Measurements from ENCODE around the gene ADAMTS14. TPM values are rescaled to one million over a fixed set of nuclear protein-coding genes. Genes with fewer than 3 reads are reported as not detected.

ADAMTS14 gene
- total and polyA plus RNA-seq, 4 experiments from 2014 or later = not detected

DNA sequence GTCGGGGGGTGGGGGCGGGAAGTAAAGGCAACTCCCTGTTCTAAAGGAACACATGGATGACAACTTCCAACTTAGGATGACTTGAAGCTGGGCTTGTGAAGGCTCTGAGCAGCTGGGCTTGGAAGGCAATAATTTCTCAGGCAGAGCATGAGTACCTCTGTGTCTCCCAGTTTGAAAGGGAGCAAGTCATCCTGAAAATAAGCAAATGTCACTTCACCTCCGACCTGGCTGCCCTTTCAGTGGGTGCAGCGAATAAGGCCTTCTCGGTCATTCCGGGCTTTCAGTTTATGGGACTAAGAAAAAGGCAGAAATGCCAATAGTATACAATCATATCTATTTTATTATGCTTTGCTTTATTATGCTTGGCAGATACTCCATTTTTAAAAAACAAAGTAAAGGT, 15.3 kb upstream of the ADAMTS14 start:
- CTCF ChIA-PET (ENCODE audit: partially characterized antibody) = no interaction called here

DNA sequence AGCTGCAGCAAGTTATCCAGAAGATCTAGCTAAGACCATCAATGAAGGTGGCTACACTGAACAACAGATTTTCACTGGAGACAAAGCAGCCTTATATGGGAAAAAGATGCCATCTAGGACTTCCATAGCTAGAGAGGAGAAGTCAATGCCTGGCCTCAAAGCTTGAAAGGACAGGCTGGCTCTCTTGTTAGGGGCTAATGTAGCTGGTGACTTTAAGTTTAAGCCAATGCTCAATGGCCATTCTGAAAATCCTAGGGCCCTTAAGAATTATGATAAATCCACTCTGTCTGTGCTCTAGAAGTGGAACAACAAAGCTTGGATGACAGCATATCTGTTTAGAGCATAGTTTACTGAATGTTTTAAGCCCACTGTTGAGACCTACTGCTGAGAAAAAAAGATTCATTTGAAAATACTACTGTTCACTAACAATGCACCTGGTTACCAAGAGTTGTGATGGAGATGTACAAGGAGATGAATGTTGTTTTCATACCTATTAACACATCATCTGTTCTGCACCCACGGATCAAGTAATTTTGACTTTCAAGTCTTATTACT, 13.6 kb upstream of the ADAMTS14 start:
- Histone ChIP-seq H3K27me3 (ENCODE audit: insufficient read depth, low read length) (peaks cover 5% of the 10 kb centered on the region), H3K27ac (ENCODE audit: low read depth, low read length) (no peak overlapping the region), H3K9me3 (ENCODE audit: control insufficient read depth in 1 of 2, low read length in 2 of 2) (no peaks in the 10 kb centered on the region), H3K4me1 (ENCODE audit: insufficient read depth, low read length) (no peaks in the 10 kb centered on the region), H3K36me3 (ENCODE audit: insufficient read depth, low read length) (no peaks in the 10 kb centered on the region), H3K4me3 (ENCODE audit: low read length in 2 of 2) (no peak overlapping the region)
- Mint-ChIP-seq H3K4me3 (no peak overlapping the region), H3K9me3 (peaks cover 0 to 7% (median 2%) of the 10 kb centered on the region in 8 donors), H3K4me1 (peaks cover 0 to 7% (median 4%) of the 10 kb centered on the region in 4 donors), H3K36me3 (no peaks in the 10 kb centered on the region), H3K27me3 (peaks cover 5 to 10% of the 10 kb centered on the region in 2 donors), H3K27ac (no peak overlapping the region)
- intact Hi-C loops (cut with micrococcal nuclease) = no loop called here
- ChIA-PET POLR2A (ENCODE audit: partially characterized antibody) (no interaction called here), CTCF (ENCODE audit: partially characterized antibody) (no interaction called here)
- no peak for DNase-seq

More for the DNA sequence above, 15.3 kb upstream of the ADAMTS14 start:
- Mint-ChIP-seq H3K4me1 (peaks cover 0 to 7% (median 4%) of the 10 kb centered on the region in 4 donors), H3K9me3 (peaks cover 0 to 16% (median 6%) of the 10 kb centered on the region in 8 donors), H3K36me3 (peaks cover 0 to 4% of the 10 kb centered on the region in 2 donors), H3K27ac (no peak overlapping the region), H3K27me3 (peaks cover 5 to 6% of the 10 kb centered on the region in 2 donors), H3K4me3 (no peak overlapping the region)
- no peak overlapping the region for H3K27ac ChIP-seq (ENCODE audit: low read depth, low read length)
- POLR2A ChIA-PET (ENCODE audit: partially characterized antibody) = no interaction called here
- DNase-seq = no peak
- intact Hi-C loops (cut with micrococcal nuclease) = no loop called here
- H3K27me3 ChIP-seq (ENCODE audit: insufficient read depth, low read length) = peaks cover 3% of the 10 kb centered on the region
- no peaks in the 10 kb centered on the region for H3K4me1 ChIP-seq (ENCODE audit: insufficient read depth, low read length)
- H3K4me3 ChIP-seq (ENCODE audit: low read length in 2 of 2) = no peak overlapping the region
- peaks cover 0 to 2% of the 10 kb centered on the region in 2 donors for H3K9me3 ChIP-seq (ENCODE audit: control insufficient read depth in 1 of 2, low read length in 2 of 2)
- H3K36me3 ChIP-seq (ENCODE audit: insufficient read depth, low read length) = no peaks in the 10 kb centered on the region

DNA sequence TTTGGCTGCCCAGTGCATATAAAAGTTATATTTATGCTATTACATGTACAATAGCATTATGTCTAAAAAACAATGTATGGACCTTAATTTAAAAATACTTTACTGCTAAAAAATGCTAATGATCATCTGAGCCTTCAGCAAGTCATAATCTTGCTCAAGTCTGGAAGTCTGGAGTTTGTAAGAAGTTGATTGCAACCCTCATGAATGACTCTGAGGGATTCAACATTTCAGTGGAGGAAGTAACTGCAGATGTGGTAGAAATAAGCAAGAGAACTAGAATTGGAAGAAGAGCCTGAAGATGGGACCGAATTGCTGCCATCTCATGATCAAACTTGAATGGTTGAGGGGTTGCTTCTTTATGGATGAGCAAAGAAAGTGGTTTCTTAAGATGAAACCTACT, 13.0 kb upstream of the ADAMTS14 start:
- CTCF ChIA-PET (ENCODE audit: partially characterized antibody) = no interaction called here
- no peak overlapping the region for H3K27ac ChIP-seq (ENCODE audit: low read depth, low read length)
- no peaks in the 10 kb centered on the region for H3K4me1 ChIP-seq (ENCODE audit: insufficient read depth, low read length)
- peaks cover 0 to 7% (median 4%) of the 10 kb centered on the region in 4 donors for H3K4me1 Mint-ChIP-seq
- no peak overlapping the region for H3K27ac Mint-ChIP-seq
- H3K27me3 Mint-ChIP-seq = peaks cover 6 to 9% of the 10 kb centered on the region in 2 donors
- peaks cover 0 to 7% (median 2%) of the 10 kb centered on the region in 8 donors for H3K9me3 Mint-ChIP-seq
- no peak overlapping the region for H3K4me3 ChIP-seq (ENCODE audit: low read length in 2 of 2)
- no peaks in the 10 kb centered on the region for H3K36me3 Mint-ChIP-seq
- POLR2A ChIA-PET (ENCODE audit: partially characterized antibody) = no interaction called here
- intact Hi-C loops (cut with micrococcal nuclease) = no loop called here
- no peak overlapping the region for H3K4me3 Mint-ChIP-seq
- DNase-seq = no peak
- H3K9me3 ChIP-seq (ENCODE audit: control insufficient read depth in 1 of 2, low read length in 2 of 2) = no peaks in the 10 kb centered on the region
- no peaks in the 10 kb centered on the region for H3K36me3 ChIP-seq (ENCODE audit: insufficient read depth, low read length)
- H3K27me3 ChIP-seq (ENCODE audit: insufficient read depth, low read length) = peaks cover 5% of the 10 kb centered on the region

DNA sequence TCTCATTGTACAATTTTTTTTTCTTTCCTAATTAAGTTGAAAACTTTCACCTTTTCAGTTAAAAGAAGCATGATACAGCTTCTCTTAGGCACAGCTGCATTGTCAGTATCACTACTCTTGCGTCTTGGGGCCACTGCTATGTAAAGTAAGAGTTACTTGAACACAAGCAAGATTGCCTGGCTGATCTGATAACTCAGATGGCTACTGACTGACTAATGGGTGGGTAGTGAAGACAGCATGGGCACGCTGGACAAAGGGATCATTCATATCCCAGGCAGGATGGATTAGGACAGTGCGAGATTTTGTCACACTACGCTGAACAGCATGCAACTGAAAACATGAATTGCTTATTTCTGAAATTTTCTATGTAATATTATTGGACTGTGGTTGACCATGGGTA, 11.6 kb upstream of the ADAMTS14 start:
- H3K9me3 Mint-ChIP-seq = peaks cover 0 to 7% (median 2%) of the 10 kb centered on the region in 8 donors
- no peak overlapping the region for H3K27ac Mint-ChIP-seq
- ChIA-PET CTCF (ENCODE audit: partially characterized antibody) (no interaction called here), POLR2A (ENCODE audit: partially characterized antibody) (no interaction called here)
- Histone ChIP-seq H3K36me3 (ENCODE audit: insufficient read depth, low read length) (no peaks in the 10 kb centered on the region), H3K9me3 (ENCODE audit: control insufficient read depth in 1 of 2, low read length in 2 of 2) (no peaks in the 10 kb centered on the region), H3K4me3 (ENCODE audit: low read length in 2 of 2) (no peak overlapping the region), H3K27ac (ENCODE audit: low read depth, low read length) (no peak overlapping the region), H3K4me1 (ENCODE audit: insufficient read depth, low read length) (no peaks in the 10 kb centered on the region), H3K27me3 (ENCODE audit: insufficient read depth, low read length) (peaks cover 5% of the 10 kb centered on the region)
- DNase-seq = no peak
- intact Hi-C loops (cut with micrococcal nuclease) = no loop called here
- H3K36me3 Mint-ChIP-seq = no peaks in the 10 kb centered on the region
- no peak overlapping the region for H3K4me3 Mint-ChIP-seq
- peaks cover 0 to 7% (median 4%) of the 10 kb centered on the region in 4 donors for H3K4me1 Mint-ChIP-seq
- peaks cover 7 to 8% of the 10 kb centered on the region in 2 donors for H3K27me3 Mint-ChIP-seq

GRCh38 chr10:70661623-70662361, 10.5 kb upstream of the ADAMTS14 start:
- ChIA-PET CTCF (ENCODE audit: partially characterized antibody) (no interaction called here), POLR2A (ENCODE audit: partially characterized antibody) (no interaction called here)
- peaks cover 5% of the 10 kb centered on the region for H3K27me3 ChIP-seq (ENCODE audit: insufficient read depth, low read length)
- no peaks in the 10 kb centered on the region for H3K4me1 ChIP-seq (ENCODE audit: insufficient read depth, low read length)
- Mint-ChIP-seq H3K36me3 (no peaks in the 10 kb centered on the region), H3K9me3 (peaks cover 0 to 7% (median 2%) of the 10 kb centered on the region in 8 donors), H3K27me3 (peaks cover 7 to 8% of the 10 kb centered on the region in 2 donors), H3K4me3 (no peak overlapping the region), H3K4me1 (peaks cover 0 to 3% (median under 1%) of the 10 kb centered on the region in 4 donors), H3K27ac (no peak overlapping the region)
- H3K4me3 ChIP-seq (ENCODE audit: low read length in 2 of 2) = no peak overlapping the region
- no peaks in the 10 kb centered on the region for H3K9me3 ChIP-seq (ENCODE audit: control insufficient read depth in 1 of 2, low read length in 2 of 2)
- no peaks in the 10 kb centered on the region for H3K36me3 ChIP-seq (ENCODE audit: insufficient read depth, low read length)
- H3K27ac ChIP-seq (ENCODE audit: low read depth, low read length) = no peak overlapping the region
- no peak for DNase-seq
- intact Hi-C loops (cut with micrococcal nuclease) = no loop called here

GRCh38 chr10:70662362-70663220, 9.7 kb upstream of the ADAMTS14 start:
- peaks cover 0 to under 1% (median 0%) of the 10 kb centered on the region in 4 donors for H3K4me1 Mint-ChIP-seq
- ChIA-PET POLR2A (ENCODE audit: partially characterized antibody) (no interaction called here), CTCF (ENCODE audit: partially characterized antibody) (no interaction called here)
- Histone ChIP-seq H3K4me1 (ENCODE audit: insufficient read depth, low read length) (no peaks in the 10 kb centered on the region), H3K4me3 (ENCODE audit: low read length in 2 of 2) (no peak overlapping the region), H3K9me3 (ENCODE audit: control insufficient read depth in 1 of 2, low read length in 2 of 2) (no peaks in the 10 kb centered on the region), H3K36me3 (ENCODE audit: insufficient read depth, low read length) (no peaks in the 10 kb centered on the region), H3K27ac (ENCODE audit: low read depth, low read length) (no peak overlapping the region), H3K27me3 (ENCODE audit: insufficient read depth, low read length) (peaks cover 5% of the 10 kb centered on the region)
- no peak overlapping the region for H3K27ac Mint-ChIP-seq
- peaks cover 0 to 7% (median 2%) of the 10 kb centered on the region in 8 donors for H3K9me3 Mint-ChIP-seq
- peaks cover 7 to 8% of the 10 kb centered on the region in 2 donors for H3K27me3 Mint-ChIP-seq
- H3K36me3 Mint-ChIP-seq = no peaks in the 10 kb centered on the region
- intact Hi-C loops (cut with micrococcal nuclease) = no loop called here
- no peak overlapping the region for H3K4me3 Mint-ChIP-seq
- no peak for DNase-seq

All from CD4-positive, alpha-beta memory T cell (primary cell).